ENCODE data around the gene NUP37. TPM values are rescaled to one million over a fixed set of nuclear protein-coding genes. Genes with fewer than 3 reads are reported as not detected.

NUP37 gene
- total RNA-seq, 1 experiment from 2014 or later = 77.5 TPM

- Histone ChIP-seq H3K4me2 (ENCODE audit: low read length) (peak overlapping the region; percentile 89), H3K27me3 (ENCODE audit: insufficient read depth, low read length) (no peaks in the 10 kb centered on the region), H3K4me1 (ENCODE audit: control insufficient read depth in 1 of 2, insufficient read depth in 2 of 2, low read length in 2 of 2) (peaks cover 0 to 15% of the 10 kb centered on the region in 2 experiments; a peak in 3 of 4 replicates), H3K27ac (ENCODE audit: low read depth, low read length) (no peak overlapping the region; the same call in 1 of the 2 replicates), H3K9ac (ENCODE audit: low read length) (peak overlapping the region; percentile 70), H4K20me1 (ENCODE audit: insufficient read depth) (no peaks in the 10 kb centered on the region), H3K79me2 (ENCODE audit: insufficient read depth, low read length) (no peaks in the 10 kb centered on the region), H3K9me3 (ENCODE audit: control insufficient read depth in 1 of 2, insufficient read depth in 1 of 2, low read depth in 1 of 2, low read length in 2 of 2) (no peaks in the 10 kb centered on the region), H3K9me2 (ENCODE audit: insufficient read depth) (no peaks in the 10 kb centered on the region), H3K4me3 (replicated peaks in 1 of 2; ENCODE audit: low read depth in 1 of 2, low read length in 2 of 2) (peak overlapping the region; percentile 80 to 82), H3K36me3 (ENCODE audit: control insufficient read depth in 1 of 2, insufficient read depth in 2 of 2, low read length in 2 of 2) (no peaks in the 10 kb centered on the region), H2AFZ (ENCODE audit: low read depth, low read length, poor library complexity, severe bottlenecking) (no peak overlapping the region)
- BruUV-seq (replicated peaks) = no TSS peak
- intact Hi-C loops (cut with micrococcal nuclease) = loop anchor here (5.0 kb wide), 1 partner anchor 654 kb away; the partner anchor contains the start of gene ARL1
- POLR2A ChIA-PET = no interaction called here
- CTCF ChIA-PET = no interaction called here
- ATAC-seq (no peak), DNase-seq (ENCODE audit: low read depth, low spot score) (no peak)
- RAD21 ChIA-PET (ENCODE audit: low non-redundant PET in 1 of 2, low total read pairs in 2 of 2, uncharacterized antibody in 2 of 2, unreplicated experiment in 2 of 2) = no interaction called here
- TF ChIP-seq TCF7L2 (IDR thresholded peaks at IDR 0.05; ENCODE audit: borderline replicate concordance, extremely low read depth, insufficient read depth, insufficient read length) (no peak), ELF1 (IDR thresholded peaks at IDR 0.05; ENCODE audit: borderline replicate concordance, low read depth) (no peak), JUND (IDR thresholded peaks at IDR 0.05) (no peak), YY1 (IDR thresholded peaks at IDR 0.05; ENCODE audit: extremely low read depth, insufficient replicate concordance, low read depth, low read length) (no peak), CBX3 (IDR thresholded peaks at IDR 0.05; ENCODE audit: low read depth) (no peak), SRF (IDR thresholded peaks at IDR 0.05; ENCODE audit: low read depth) (no peak), POLR2A (IDR thresholded peaks at IDR 0.05; ENCODE audit: borderline replicate concordance, extremely low read depth, insufficient read depth, insufficient read length) (no peak), POLR2AphosphoS5 (IDR thresholded peaks at IDR 0.05; ENCODE audit: low read depth, low read length) (no peak), RAD21 (IDR thresholded peaks at IDR 0.05; ENCODE audit: low read depth) (no peak), ATF3 (IDR thresholded peaks at IDR 0.05) (no peak), EGR1 (IDR thresholded peaks at IDR 0.05; ENCODE audit: low read depth) (no peak), MAX (IDR thresholded peaks at IDR 0.05) (no peak), EZH2phosphoT487 (IDR thresholded peaks at IDR 0.05; ENCODE audit: borderline replicate concordance) (no peak), ZBTB33 (IDR thresholded peaks at IDR 0.05; ENCODE audit: extremely low read depth, insufficient replicate concordance, low read length) (no peak), CEBPB (IDR thresholded peaks at IDR 0.05; ENCODE audit: low read depth) (no peak), CTCF (IDR thresholded peaks at IDR 0.05 in 2 of 3, conservative IDR thresholded peaks at IDR 0.05 in 1 of 3; ENCODE audit: borderline replicate concordance in 1 of 3, insufficient read depth in 1 of 3, low read depth in 2 of 3, low read length in 2 of 3) (no peak), EZH2 (IDR thresholded peaks at IDR 0.05) (no peak)
Observed at GRCh38 chr12:102061096-102061559, 58.8 kb downstream of the NUP37 start.

Data from HCT116 (cell line).